Measurements from ENCODE around the gene TEAD1.

Gene TEAD1

DNA sequence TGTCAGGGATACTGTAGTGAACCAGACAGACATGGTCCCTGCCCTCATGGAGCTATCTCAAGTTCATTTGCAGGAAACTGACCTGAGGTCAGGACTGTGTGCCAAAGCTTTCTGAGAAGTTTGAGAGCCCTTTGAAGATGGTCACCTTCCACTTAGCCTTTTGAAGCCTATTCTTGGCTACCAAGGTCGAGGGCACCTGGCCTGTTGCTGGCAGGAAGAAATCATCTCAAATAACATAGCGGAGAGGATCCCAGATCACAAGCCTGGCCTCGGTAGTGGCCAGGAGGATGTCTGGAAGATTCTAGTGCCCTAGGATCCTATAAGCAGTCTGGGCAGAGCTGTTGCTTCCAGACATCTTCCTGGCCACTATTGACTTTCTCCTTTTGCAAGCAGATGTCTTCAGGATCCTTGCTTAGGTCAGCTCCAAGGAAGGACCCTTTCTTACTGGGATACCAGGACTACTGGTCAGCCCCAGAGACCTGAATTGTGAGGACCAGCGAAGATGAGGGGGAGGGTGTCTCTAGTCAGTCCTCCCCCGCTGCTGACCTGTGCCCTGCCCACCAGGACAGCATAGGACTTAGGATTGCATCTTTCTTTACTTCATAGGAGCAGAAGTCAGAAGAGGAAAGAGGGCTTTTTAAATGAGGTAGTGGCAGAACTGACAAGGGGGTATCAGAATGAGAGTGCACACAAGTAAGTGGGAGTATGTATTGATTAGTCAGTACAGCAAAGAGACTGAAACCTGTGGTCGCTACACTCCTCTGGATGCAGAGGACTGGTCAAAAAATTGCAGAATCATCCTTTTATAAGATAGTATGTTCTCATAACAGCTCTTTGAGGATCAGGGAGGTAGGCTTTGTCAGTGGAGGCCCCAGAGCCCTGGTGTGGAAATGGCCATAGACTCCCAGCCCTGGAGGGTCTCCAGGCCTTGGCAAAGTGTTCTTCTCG, 94.8 kb downstream of the TEAD1 start:
- DNase-seq: no peak

- no peak for DNase-seq
Measured at GRCh38 chr11:12769834-12770345, 95.7 kb downstream of the TEAD1 start.

DNA sequence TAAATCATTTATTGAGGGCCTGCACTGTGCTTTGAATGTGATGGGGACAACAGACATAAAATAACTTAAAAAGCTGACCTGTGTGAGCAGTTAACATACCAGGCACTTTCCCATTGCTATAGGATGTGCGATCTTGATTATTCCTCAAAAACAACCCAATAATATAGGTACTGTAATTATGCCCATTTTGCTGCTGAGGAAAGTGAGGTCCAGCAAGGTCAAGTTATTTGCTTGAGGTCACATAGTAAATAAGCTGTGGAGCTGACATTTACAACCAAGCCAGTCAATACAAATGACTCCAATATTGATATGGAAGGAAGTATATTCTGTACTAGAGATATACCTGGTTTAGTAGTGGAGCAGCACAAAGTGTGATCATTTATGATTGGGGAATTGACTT, 96.2 kb downstream of the TEAD1 start:
- no peak for DNase-seq

GRCh38 chr11:12770966-12771597, 96.9 kb downstream of the TEAD1 start:
- no peak for DNase-seq

- DNase-seq: no peak
Measured at GRCh38 chr11:12771875-12772274, 97.7 kb downstream of the TEAD1 start.

- DNase-seq: no peak
Measured at GRCh38 chr11:12772324-12772723, 98.1 kb downstream of the TEAD1 start.

GRCh38 chr11:12773591-12773990, 99.4 kb downstream of the TEAD1 start:
- no peak for DNase-seq

- no peak for DNase-seq
Measured at GRCh38 chr11:12775955-12776354, 101.7 kb downstream of the TEAD1 start.

DNA sequence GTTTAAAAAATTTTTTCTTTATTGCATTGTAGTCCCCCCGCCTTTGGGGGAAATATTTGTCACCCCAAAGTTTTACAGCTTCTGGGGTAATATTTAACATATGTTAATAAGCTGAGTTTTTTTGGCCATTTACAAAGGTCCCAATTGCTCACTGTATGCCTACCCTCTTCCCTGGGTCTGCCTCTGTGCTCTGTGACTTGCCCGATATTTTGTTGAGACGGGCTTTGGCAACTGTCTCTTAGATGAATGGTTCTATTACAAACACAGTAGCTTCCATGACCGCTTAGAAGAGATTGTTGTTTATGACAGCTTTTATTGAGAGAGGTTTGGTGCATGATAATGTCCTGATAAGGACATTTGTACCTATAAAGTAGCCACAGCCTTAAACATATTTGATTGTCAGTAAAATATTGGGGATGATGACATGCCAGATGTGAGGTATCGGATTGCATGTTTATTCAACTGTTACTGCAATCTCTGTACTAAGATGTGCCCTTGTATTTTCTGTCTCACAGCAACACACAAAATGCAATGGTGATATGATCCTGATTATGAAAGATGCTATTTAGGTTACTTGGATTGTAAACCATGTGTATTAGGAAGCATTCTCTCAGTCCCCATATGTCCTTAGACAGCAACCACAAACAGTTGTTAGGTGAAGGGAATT, 103.1 kb downstream of the TEAD1 start:
- DNase-seq: no peak

GRCh38 chr11:12778240-12778905, 104.2 kb downstream of the TEAD1 start:
- DNase-seq: no peak

DNA sequence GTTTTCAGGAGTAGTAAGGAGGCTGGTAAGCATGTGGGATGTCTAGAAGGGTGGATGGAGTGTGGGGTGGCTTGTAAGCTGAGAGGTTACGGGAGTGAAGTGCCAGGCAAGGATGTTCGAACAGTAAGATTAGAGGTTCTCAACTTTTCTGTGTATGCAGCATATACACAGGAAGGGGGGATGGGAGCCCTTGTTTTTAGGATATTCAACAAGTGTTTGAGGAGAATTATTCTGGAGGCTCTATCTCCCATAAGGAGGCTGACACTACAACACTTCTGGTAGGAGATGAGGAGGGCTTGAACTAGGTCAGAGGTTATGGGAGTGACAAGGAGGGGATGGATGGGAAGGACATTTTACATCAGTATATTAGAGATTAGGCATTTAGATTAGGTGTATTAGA, 109.5 kb downstream of the TEAD1 start:
- no peak for DNase-seq

GRCh38 chr11:12784445-12784844, 110.2 kb downstream of the TEAD1 start:
- no peak for DNase-seq

GRCh38 chr11:12784987-12785386, 110.8 kb downstream of the TEAD1 start:
- DNase-seq: no peak

GRCh38 chr11:12785901-12786300, 111.7 kb downstream of the TEAD1 start:
- DNase-seq: no peak

- DNase-seq: no peak
Measured at GRCh38 chr11:12786450-12786849, 112.2 kb downstream of the TEAD1 start.

DNA sequence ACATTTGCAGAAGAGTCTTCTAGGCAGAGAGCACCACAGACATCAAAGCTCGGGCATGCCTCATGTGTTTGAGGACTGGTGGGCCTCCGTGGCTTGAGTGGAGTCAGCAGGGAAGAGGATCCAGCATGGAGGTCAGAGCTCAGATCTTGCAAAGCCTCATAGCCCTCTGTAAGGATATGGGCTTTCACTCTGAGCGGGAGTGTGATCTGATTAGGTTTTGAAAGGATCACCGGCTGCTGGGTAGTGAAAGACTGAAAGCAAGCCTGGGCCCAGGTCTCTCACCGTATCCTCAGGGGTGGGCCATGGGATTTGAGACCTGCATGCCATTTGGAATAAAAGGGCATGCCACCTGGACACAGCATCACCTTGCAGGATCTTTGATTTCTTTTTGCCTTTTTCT, 112.7 kb downstream of the TEAD1 start:
- DNase-seq: no peak

DNA sequence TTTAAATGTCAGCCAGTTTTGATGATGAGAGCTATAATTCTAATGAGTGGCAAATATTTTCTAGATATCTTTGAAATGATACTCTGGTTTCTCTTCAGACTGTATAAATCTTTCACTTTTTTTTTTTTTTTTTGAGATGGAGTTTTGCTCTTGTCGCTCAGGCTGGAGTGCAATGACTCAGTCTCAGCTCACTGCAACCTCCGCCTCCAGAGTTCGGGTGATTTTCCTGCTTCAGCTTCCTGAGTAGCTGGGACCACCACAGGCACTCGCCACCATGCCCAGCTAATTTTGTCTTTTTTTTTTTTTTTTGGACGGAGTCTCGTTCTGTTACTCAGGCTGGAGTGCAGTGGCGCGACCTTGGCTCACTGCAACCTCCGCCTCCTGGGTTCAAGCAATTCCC, 113.6 kb downstream of the TEAD1 start:
- DNase-seq: no peak

DNA sequence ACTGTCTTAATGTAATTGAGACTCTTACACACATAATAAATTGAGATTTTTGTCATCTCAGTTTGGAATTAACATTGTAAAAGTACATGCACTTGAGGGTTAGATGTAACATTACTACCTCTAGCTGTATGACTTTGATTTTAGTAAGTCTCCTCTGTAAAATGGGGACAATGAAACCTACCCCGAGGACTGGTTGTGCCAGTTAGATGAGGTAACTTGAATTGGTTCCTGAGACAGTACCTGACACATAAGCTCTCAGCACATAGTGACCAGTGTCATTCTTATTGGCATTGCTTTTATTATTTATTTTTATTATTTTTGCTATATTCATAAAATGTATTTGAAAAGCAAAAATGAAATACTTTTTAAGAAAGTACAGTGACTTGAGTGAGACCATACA, 114.8 kb downstream of the TEAD1 start:
- no peak for DNase-seq

DNA sequence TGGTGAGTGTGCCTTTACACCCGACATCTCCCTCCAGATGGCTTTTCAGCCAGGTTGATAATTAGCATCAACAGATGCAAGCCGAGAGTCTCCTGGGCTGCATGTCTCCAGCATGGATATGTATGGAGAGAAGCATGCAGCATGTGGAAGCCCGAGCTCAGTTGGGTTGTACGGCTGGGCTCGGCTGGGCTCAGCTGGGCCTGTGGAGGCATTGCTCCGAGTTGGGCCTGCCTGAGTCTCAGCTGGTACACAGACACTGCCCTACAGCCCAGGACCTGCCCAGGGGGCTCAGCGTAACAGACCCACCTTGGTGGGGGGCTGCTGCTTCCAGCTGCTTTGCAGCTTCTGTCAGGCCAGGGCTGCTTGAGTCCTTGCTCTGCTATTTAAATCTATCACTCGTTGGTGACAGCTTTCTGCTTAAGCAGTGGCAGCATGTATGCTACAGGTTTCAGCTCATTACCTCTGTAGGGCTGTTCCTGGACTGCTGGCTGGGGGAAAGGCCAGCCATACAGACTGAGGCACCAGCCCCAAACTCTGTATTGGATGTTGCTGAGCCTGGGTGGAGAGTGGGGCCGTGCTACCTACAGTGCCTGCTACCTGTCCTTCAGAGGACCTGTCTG, 115.5 kb downstream of the TEAD1 start:
- DNase-seq: no peak

GRCh38 chr11:12790861-12791616, 116.8 kb downstream of the TEAD1 start:
- no peak for DNase-seq

DNA sequence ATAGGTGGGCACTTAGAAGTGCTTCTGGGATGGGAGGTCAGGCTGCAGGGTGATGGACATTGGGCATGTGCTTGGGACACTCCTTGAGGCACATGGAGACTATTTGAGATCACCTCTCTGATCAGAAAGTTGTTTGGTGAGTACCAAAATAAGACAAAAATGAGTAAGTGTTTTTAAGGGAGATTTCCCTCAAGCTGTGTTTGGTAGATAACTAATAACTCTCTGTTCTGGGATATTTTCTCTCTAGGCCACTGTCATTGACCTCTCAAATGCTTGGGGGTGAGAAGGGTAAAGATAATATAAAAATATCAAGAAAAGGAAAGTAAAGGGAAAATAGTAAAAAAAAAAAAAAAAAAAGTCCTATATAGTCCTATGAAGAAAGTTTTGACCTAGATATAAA, 117.8 kb downstream of the TEAD1 start:
- no peak for DNase-seq

DNA sequence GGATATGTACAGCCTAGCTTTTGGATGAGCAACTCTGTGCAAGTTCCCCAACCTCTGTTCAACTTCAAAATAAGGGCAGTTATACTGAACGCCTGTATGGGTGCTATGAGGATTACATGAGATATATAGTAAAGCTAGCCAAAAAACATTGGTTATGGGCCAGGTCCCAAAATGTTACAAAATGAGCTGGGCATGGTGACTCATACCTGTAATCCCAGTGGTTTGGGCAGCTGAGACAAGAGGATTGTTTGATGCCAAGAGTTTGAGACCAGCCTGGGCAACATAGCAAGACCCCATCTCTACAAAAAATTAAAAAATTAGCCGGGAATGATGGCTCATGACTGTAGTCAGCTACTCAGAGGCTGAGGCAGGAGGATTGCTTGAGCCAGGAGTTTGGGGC, 118.4 kb downstream of the TEAD1 start:
- DNase-seq: no peak
